Thyroid gland (tissue), 4 donors: ENCODE measurements around the gene DTNBP1.

Experiments
- CTCF ChIP-seq, 6 experiments: fragments of 200-600 bp in 3 of 6; fragments of 450-650 bp in 3 of 6; sonication (generic) in 3 of 6; IDR thresholded peaks; one replicate each; pipeline ENCODE4 v1.5.1; 2016 to 2019; ENCODE audit warnings: antibody characterized with exemption in 6 of 6, mild to moderate bottlenecking in 2 of 6, inconsistent platforms in 1 of 6, moderate library complexity in 1 of 6
- POLR2A ChIP-seq, 2 donors: fragments of 450-650 bp; IDR thresholded peaks; one replicate each; pipeline ENCODE4 v1.6.1; 2017; ENCODE audit warnings: antibody characterized with exemption in 2 of 2, mild to moderate bottlenecking in 2 of 2, moderate library complexity in 1 of 2

DNA sequence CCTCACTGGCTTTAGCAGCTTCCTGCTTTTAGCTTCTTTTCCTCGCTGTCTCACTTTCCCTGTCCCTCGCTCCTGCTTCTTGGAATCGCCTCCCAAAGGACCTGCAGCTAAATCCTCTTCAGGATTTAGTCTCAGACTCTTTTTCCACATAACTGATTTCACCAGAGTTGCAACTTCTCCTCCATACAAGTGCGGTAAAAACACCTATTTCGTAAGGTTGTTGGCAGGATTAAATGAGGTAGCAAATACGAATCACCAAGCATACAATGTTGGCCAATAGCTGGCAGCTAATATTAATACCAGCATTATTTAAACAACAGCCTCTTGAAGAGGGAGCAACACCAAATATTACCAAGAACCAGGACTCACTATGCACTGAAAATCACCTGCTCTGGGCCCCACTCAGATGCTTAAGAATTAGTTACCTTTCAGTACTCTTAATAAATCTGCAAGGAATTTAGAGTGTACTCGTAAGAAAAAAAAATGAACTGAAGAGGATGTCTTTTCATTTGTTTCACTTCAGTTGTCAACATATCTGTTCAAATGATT is 123.0 kb downstream of the DTNBP1 start:
- no peak for TF ChIP-seq CTCF (IDR thresholded peaks at IDR 0.05)
- TF ChIP-seq POLR2A (IDR thresholded peaks at IDR 0.05) = no peak
